RCC 7860 (cell line): ENCODE data around the gene TBCA.

Source experiments
- DNase-seq: peaks from one replicate; pipeline ENCODE4 v3.0.0-alpha.2; 2015; ENCODE audit warnings: low spot score
- FAIRE-seq: peaks from 2 replicates; lab custom pipeline; 2012; peaks lifted over from hg19 to GRCh38; lab: Jason Lieb, UNC

Gene TBCA

GRCh38 chr5:77644371-77645157, 131.6 kb downstream of the TBCA start:
- DNase-seq (no peak), FAIRE-seq (no peak)

DNA sequence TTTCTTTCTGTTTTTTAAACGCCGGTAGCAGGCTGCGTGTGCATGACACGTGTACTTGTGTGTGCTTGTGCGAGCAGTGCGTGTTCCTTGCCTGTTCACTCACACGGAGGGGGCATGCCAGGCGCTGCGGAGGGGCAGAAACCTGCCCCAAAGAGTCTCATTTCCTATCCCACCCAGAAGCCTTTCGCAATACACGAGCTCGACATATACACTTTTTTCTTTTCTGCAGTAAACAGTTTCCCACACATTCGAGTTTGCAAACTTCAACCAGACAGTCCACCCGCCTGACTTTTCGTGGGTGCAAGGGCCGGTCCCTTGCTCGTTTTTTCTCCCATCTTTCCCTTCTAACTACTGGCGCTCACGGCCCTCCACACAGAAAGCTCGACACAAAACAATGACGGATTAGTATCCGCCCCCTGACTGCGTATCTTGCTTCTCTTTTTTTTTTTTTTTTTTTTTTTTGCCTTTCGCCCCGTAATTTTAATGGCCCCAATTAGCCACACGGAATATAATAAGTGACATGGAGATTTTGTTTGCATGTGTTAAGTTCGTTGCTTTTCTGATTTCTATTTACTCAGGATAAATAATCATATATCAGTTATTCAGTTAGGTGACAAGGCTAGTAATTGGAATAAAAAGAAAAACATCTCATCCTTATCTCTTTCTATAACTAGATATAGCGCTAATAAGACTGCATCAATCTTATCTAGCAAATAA, 132.3 kb downstream of the TBCA start:
- FAIRE-seq: no peak
- DNase-seq: no peak

DNA sequence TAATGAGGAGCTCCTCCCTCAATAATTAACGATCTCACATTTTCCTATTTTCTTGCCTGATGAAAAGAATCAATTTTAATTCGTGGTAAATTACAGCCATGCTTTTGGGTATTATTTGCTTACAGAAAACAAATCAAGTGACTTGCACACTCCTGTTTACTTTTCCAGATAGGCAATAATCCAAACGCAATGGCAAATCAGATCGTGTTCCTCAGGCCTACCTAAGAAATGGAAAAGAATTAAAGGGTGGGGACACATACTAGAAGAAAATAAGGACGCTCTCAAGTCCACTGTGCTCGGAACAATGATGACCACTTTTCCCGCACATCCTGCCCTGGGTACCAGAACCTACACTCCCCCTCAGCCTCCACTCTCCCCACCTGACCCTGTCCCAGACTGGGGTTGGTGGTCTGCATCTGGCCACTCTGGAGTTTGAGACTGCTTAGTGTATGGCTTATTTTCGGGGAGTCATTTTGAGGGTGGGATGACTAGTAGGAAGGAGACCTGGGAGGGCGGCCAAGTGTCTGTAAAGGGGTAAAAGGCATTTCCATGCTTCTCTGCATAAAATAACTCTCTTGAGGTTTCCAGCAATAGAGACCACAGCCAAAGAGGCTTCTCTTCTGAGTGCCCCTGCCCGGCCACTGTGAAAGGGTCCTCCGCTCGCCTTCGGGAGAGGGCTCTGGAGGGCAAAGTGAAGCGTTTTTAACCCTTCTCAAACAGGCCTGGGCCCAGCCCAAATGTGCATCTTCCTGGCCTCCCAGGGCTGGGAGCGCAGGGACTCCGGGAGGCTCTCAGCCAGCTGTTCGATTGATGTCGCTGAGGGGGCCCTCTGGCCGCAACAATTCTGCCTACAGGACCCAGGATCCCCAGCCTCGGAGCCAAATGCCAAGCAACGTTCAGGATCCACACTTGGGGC, 133.1 kb downstream of the TBCA start:
- FAIRE-seq (no peak), DNase-seq (no peak)

- FAIRE-seq: no peak
These were observed 134.0 kb downstream of the TBCA start for GRCh38 chr5:77641963-77642737.

GRCh38 chr5:77641397-77641943, 134.7 kb downstream of the TBCA start:
- DNase-seq (no peak), FAIRE-seq (no peak)

More at GRCh38 chr5:77641963-77642737, 134.0 kb downstream of the TBCA start:
- DNase-seq: no peak
